Adrenal gland (tissue), 12 donors: ENCODE measurements around the gene TNFSF8. TPM values are rescaled to one million over a fixed set of nuclear protein-coding genes. Genes with fewer than 3 reads are reported as not detected.

ENCODE experiments used
- DNase-seq, 7 donors: peaks; one replicate each; pipeline ENCODE4 v3.0.0-alpha.2; 2019 to 2020
- H3K27ac ChIP-seq, 5 donors: fragments of 200-600 bp; sonication (generic) in 4 of 5; 1 replicate in 3 of 5; 2 replicates in 2 of 5; pipeline versions ENCODE4 v1.5.1 to v1.8.0; 2016 to 2020; ENCODE audit warnings: mild to moderate bottlenecking in 1 of 5
- H3K27me3 ChIP-seq: fragments of 200-600 bp; 2 replicates; pipeline ENCODE4 v1.8.0; 2021
- H3K36me3 ChIP-seq, 2 donors: fragments of 200-600 bp; replicated peaks in 1 of 2; 1 replicate in 1 of 2; 2 replicates in 1 of 2; pipeline versions ENCODE4 v1.5.1 to v1.8.0; 2018 to 2022
- H3K4me1 ChIP-seq, 2 donors: fragments of 200-600 bp; replicated peaks in 1 of 2; 1 replicate in 1 of 2; 2 replicates in 1 of 2; pipeline versions ENCODE4 v1.5.1 to v1.8.0; 2018 to 2021
- H3K4me3 ChIP-seq, 4 donors: fragments of 200-600 bp; sonication (generic) in 3 of 4; one replicate each; pipeline ENCODE4 v1.5.1; 2016 to 2018
- H3K9me3 ChIP-seq, 3 donors: fragments of 200-600 bp; sonication (generic) in 1 of 3; replicated peaks in 1 of 3; 1 replicate in 2 of 3; 2 replicates in 1 of 3; pipeline versions ENCODE4 v1.5.1 to v1.8.0; 2016 to 2021
- POLR2A ChIP-seq, 2 donors: fragments of 450-650 bp; IDR thresholded peaks; one replicate each; pipeline ENCODE4 v1.6.1; 2017; ENCODE audit warnings: antibody characterized with exemption in 2 of 2, mild to moderate bottlenecking in 2 of 2, moderate library complexity in 1 of 2
- WGBS, 4 donors: extraction: QIAGEN DNeasy Blood & Tissue Kit in 2 of 4; methylation state at CpG; one replicate each; pipeline versions ENCODE4 v1.1.5 to v1.1.7; 2013 to 2017; 5-methylcytosine and 5-hydroxymethylcytosine counted together
- intact Hi-C, 2 donors: fragments of 100-400 bp; cut with DNase I; formaldehyde crosslinking; loops; one replicate each; pipeline versions ENCODE4 v1.14.1 to v1.15.0; 2022 to 2023
- polyA plus RNA-seq, 3 donors: library from polyadenylated mRNA; stranded (reverse); fragments of 200-250 nt in 2 of 3; fragments of 350-450 nt in 1 of 3; fragmentation: Illumina TruSeq in 1 of 3; extraction: RNeasy Lipid Tissue Mini Kit (QIAGEN cat#74804) in 1 of 3; gene quantifications; one replicate each; pipeline ENCODE4 v1.2.3, GENCODE V29; 2013 to 2014
- total RNA-seq, 9 donors: library from RNA; depleted of rRNA in 4 of 9; stranded (reverse); fragments of >200 nt in 4 of 9; fragments of 120-200 nt in 1 of 9; fragmentation: NEBNext Ultra II Directional in 1 of 9; extraction: Animal tissue kit (Norgen Biotek cat#: 25700) in 1 of 9; gene quantifications; one replicate each; pipeline versions ENCODE4 v1.1.0 to v1.2.4, GENCODE V29; 2013 to 2023
- TF ChIP-seq, protein P1 (sequence below), 6 experiments: fragments of 450-650 bp in 4 of 6; fragments of 200-600 bp in 2 of 6; sonication (generic) in 1 of 6; IDR thresholded peaks; 1 replicate in 5 of 6; 2 replicates in 1 of 6; pipeline versions ENCODE4 v1.5.1 to v1.8.0; 2016 to 2021; ENCODE audit warnings: antibody characterized with exemption in 6 of 6, mild to moderate bottlenecking in 2 of 6, moderate library complexity in 1 of 6
- donor health status: healthy with polysubstance abuse.
- donor health status: Bipolar disorder and iron deficiency.
- donor health status: DM: yes; HTN: yes; CAD: no.
- donor health status: DM: no; HTN: no; CAD: no.
- donor health status: DM: no; HTN: no; CAD: no.
- donor health status: DM: yes; HTN: yes; CAD: no.

Gene TNFSF8
- total and polyA plus RNA-seq, 12 donors: 0.34 to 4.8 (median 1.4) TPM

DNA sequence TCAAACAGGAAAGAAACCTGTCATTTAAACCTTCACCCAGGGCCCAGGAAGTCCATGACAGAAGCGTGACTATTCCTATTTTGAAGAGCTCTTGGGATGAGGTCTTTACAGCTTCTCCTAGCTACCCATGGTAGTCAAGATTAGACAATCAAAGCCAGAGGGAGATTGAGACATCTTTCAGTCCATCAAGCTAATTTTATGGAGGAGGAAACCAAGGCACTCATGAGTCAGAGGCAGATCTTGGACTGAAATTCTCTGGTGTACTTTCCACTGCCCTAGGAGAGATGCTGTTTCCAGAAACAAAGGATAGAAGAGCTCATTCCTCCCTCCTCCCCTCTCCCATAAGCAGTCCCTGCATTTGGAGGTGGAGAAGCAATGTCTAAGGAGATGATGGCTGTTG is 9.2 kb downstream of the TNFSF8 start:
- H3K27ac ChIP-seq: no peak overlapping the region
- H3K4me3 ChIP-seq: no peak overlapping the region
- intact Hi-C loops: no loop called here
- H3K36me3 ChIP-seq: no peaks in the 10 kb centered on the region
- no peak for TF ChIP-seq POLR2A (IDR thresholded peaks at IDR 0.05)
- TF ChIP-seq, protein P1, sequence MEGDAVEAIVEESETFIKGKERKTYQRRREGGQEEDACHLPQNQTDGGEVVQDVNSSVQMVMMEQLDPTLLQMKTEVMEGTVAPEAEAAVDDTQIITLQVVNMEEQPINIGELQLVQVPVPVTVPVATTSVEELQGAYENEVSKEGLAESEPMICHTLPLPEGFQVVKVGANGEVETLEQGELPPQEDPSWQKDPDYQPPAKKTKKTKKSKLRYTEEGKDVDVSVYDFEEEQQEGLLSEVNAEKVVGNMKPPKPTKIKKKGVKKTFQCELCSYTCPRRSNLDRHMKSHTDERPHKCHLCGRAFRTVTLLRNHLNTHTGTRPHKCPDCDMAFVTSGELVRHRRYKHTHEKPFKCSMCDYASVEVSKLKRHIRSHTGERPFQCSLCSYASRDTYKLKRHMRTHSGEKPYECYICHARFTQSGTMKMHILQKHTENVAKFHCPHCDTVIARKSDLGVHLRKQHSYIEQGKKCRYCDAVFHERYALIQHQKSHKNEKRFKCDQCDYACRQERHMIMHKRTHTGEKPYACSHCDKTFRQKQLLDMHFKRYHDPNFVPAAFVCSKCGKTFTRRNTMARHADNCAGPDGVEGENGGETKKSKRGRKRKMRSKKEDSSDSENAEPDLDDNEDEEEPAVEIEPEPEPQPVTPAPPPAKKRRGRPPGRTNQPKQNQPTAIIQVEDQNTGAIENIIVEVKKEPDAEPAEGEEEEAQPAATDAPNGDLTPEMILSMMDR (IDR thresholded peaks at IDR 0.05): no peak
- DNase-seq: no peak
- WGBS, 4 donors: 88 to 94% (median 91%) methylated on average over 1 of the region's 1 CpG
- H3K9me3 ChIP-seq: no peaks in the 10 kb centered on the region
- H3K4me1 ChIP-seq: no peaks in the 10 kb centered on the region
- no peaks in the 10 kb centered on the region for H3K27me3 ChIP-seq

DNA sequence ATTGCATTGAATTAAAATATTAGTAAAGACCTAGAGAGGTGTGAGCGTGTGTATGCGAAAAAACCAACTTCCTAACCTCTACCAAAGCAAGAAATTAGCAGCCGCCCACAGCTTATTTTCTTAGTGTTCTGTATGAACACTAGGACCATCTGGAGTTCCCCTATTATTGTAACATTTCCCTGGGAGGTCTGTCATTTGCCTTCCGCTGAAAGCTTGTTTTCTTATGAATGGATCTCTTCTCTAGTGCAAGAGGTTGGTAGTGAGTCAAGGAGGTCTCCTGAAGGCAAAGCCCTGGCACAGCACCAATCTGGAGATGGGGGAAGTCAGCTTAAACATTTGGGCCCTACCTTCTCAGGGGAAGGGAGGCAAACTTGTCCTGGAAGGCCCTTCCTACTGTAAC is 10.8 kb downstream of the TNFSF8 start:
- intact Hi-C loops: loop anchor here in 1 of 2 donors (10.0 kb wide), 2 partner anchors 95 to 235 kb away; partner anchors contain the start of gene TEX48
- Histone ChIP-seq H3K4me3 (no peak overlapping the region), H3K27me3 (no peaks in the 10 kb centered on the region), H3K36me3 (no peaks in the 10 kb centered on the region), H3K4me1 (no peaks in the 10 kb centered on the region), H3K9me3 (no peaks in the 10 kb centered on the region), H3K27ac (no peak overlapping the region)
- no peak for TF ChIP-seq POLR2A (IDR thresholded peaks at IDR 0.05)
- TF ChIP-seq, protein P1 (IDR thresholded peaks at IDR 0.05): no peak
- 74 to 81% (median 76%) methylated on average over 4 of the region's 4 CpGs for whole genome bisulfite sequencing, 4 donors
- DNase-seq: no peak

DNA sequence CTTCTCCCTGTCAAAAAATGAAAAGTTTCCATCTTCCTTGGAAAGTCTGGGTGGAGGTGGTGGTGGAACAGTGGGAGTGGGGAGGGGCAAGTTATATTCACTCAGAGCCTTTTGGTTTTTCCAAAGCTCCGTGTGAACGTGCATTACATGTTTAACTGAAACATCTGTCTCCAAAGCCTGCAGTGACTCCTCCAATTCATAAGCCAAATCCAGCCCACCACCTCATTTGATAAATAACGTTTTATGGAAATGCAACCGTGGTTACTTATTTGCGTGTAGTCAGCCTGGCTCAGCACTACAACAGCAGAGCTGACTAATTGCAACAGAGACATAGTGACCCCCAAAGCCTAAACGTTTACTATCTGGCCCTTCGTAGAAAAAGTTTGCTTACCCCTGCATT is 13.9 kb downstream of the TNFSF8 start:
- Histone ChIP-seq H3K4me3 (no peak overlapping the region), H3K27me3 (no peaks in the 10 kb centered on the region), H3K27ac (no peak overlapping the region), H3K9me3 (no peaks in the 10 kb centered on the region), H3K4me1 (no peaks in the 10 kb centered on the region), H3K36me3 (no peaks in the 10 kb centered on the region)
- intact Hi-C loops: loop anchor here in 1 of 2 donors (10.0 kb wide), 2 partner anchors 98 to 232 kb away; partner anchors contain the start of gene TEX48
- no peak for DNase-seq
- no peak for TF ChIP-seq POLR2A (IDR thresholded peaks at IDR 0.05)
- TF ChIP-seq, protein P1 (IDR thresholded peaks at IDR 0.05): no peak
- 66 to 73% (median 67%) methylated on average over 7 of the region's 7 CpGs for WGBS, 4 donors

DNA sequence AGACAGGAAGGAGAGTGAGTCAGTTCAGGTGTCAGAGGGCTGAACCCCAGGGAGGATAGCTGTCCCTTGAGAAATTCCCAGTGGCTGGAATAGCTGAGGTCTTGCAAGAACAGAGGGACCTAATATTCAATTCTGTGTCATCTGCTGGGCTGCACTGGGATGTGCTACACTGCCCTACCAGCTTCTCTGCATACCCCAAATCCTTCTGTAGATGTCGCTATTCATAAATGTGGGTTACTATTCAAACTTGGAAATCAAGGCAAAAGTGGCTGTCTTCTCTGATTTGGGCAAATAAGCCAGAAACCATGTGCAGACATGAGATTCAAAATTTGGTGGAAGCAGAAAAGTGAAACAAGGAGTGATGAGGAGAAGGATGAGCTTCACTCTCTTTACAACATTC is 16.3 kb downstream of the TNFSF8 start:
- 47 to 75% (median 63%) methylated on average over 1 of the region's 1 CpG for WGBS, 4 donors
- H3K36me3 ChIP-seq: no peaks in the 10 kb centered on the region
- H3K9me3 ChIP-seq: no peaks in the 10 kb centered on the region
- TF ChIP-seq, protein P1 (IDR thresholded peaks at IDR 0.05): no peak
- TF ChIP-seq POLR2A (IDR thresholded peaks at IDR 0.05): no peak
- H3K4me3 ChIP-seq: no peak overlapping the region
- H3K27ac ChIP-seq: no peak overlapping the region
- intact Hi-C loops: loop anchor here (5.0 to 10.0 kb wide), 5 partner anchors 98 to 232 kb away; partner anchors contain the start of gene TEX48 (in 2 of the 2)
- H3K4me1 ChIP-seq: no peaks in the 10 kb centered on the region
- DNase-seq: no peak
- H3K27me3 ChIP-seq: no peaks in the 10 kb centered on the region
